Measurements from ENCODE around the gene MPP3. TPM values are rescaled to one million over a fixed set of nuclear protein-coding genes. Genes with fewer than 3 reads are reported as not detected.

MPP3 gene
- total RNA-seq, 1 donor from 2014 or later = 4.1 TPM

GRCh38 chr17:43772877-43773648 lies 59.9 kb downstream of the MPP3 start:
- H3K27me3 ChIP-seq (ENCODE audit: control insufficient read depth, insufficient read depth, low read length) = no peaks in the 10 kb centered on the region
- no peak for DNase-seq (ENCODE audit: low read depth)
- no peak overlapping the region for H3K4me3 ChIP-seq (ENCODE audit: low read depth, low read length)
- TF ChIP-seq CTCF (IDR thresholded peaks at IDR 0.05; ENCODE audit: insufficient read depth, low read length, poor library complexity, severe bottlenecking) = no peak
- H3K36me3 ChIP-seq (ENCODE audit: control insufficient read depth, insufficient read depth, low read length) = peaks cover 4% of the 10 kb centered on the region

- H3K4me3 ChIP-seq (ENCODE audit: low read depth, low read length) = no peak overlapping the region
- peaks cover 4% of the 10 kb centered on the region for H3K36me3 ChIP-seq (ENCODE audit: control insufficient read depth, insufficient read depth, low read length)
- H3K27me3 ChIP-seq (ENCODE audit: control insufficient read depth, insufficient read depth, low read length) = no peaks in the 10 kb centered on the region
- no peak for TF ChIP-seq CTCF (IDR thresholded peaks at IDR 0.05; ENCODE audit: insufficient read depth, low read length, poor library complexity, severe bottlenecking)
- DNase-seq (ENCODE audit: low read depth) = no peak
Observed at GRCh38 chr17:43771463-43771862, 61.5 kb downstream of the MPP3 start.

GRCh38 chr17:43770957-43771356 lies 62.0 kb downstream of the MPP3 start:
- DNase-seq (ENCODE audit: low read depth) = no peak
- Histone ChIP-seq H3K36me3 (ENCODE audit: control insufficient read depth, insufficient read depth, low read length) (peaks cover 4% of the 10 kb centered on the region), H3K4me3 (ENCODE audit: low read depth, low read length) (no peak overlapping the region), H3K27me3 (ENCODE audit: control insufficient read depth, insufficient read depth, low read length) (no peaks in the 10 kb centered on the region)
- no peak for TF ChIP-seq CTCF (IDR thresholded peaks at IDR 0.05; ENCODE audit: insufficient read depth, low read length, poor library complexity, severe bottlenecking)

GRCh38 chr17:43769859-43770258 lies 63.1 kb downstream of the MPP3 start:
- Histone ChIP-seq H3K36me3 (ENCODE audit: control insufficient read depth, insufficient read depth, low read length) (peaks cover 4% of the 10 kb centered on the region), H3K4me3 (ENCODE audit: low read depth, low read length) (no peak overlapping the region), H3K27me3 (ENCODE audit: control insufficient read depth, insufficient read depth, low read length) (no peaks in the 10 kb centered on the region)
- TF ChIP-seq CTCF (IDR thresholded peaks at IDR 0.05; ENCODE audit: insufficient read depth, low read length, poor library complexity, severe bottlenecking) = no peak
- no peak for DNase-seq (ENCODE audit: low read depth)

- H3K4me3 ChIP-seq (ENCODE audit: low read depth, low read length) = no peak overlapping the region
- peaks cover 3% of the 10 kb centered on the region for H3K36me3 ChIP-seq (ENCODE audit: control insufficient read depth, insufficient read depth, low read length)
- H3K27me3 ChIP-seq (ENCODE audit: control insufficient read depth, insufficient read depth, low read length) = no peaks in the 10 kb centered on the region
- no peak for DNase-seq (ENCODE audit: low read depth)
- no peak for TF ChIP-seq CTCF (IDR thresholded peaks at IDR 0.05; ENCODE audit: insufficient read depth, low read length, poor library complexity, severe bottlenecking)
Observed at GRCh38 chr17:43769426-43769825, 63.5 kb downstream of the MPP3 start.

GRCh38 chr17:43768943-43769342 lies 64.0 kb downstream of the MPP3 start:
- Histone ChIP-seq H3K36me3 (ENCODE audit: control insufficient read depth, insufficient read depth, low read length) (peaks cover 3% of the 10 kb centered on the region), H3K4me3 (ENCODE audit: low read depth, low read length) (no peak overlapping the region), H3K27me3 (ENCODE audit: control insufficient read depth, insufficient read depth, low read length) (no peaks in the 10 kb centered on the region)
- no peak for TF ChIP-seq CTCF (IDR thresholded peaks at IDR 0.05; ENCODE audit: insufficient read depth, low read length, poor library complexity, severe bottlenecking)
- DNase-seq (ENCODE audit: low read depth) = no peak

Data from kidney epithelial cell (primary cell).